Neural cell (in vitro differentiated cells): Measurements from ENCODE around the gene CDC42EP5. TPM values are rescaled to one million over a fixed set of nuclear protein-coding genes. Genes with fewer than 3 reads are reported as not detected.

Source experiments
- H2AFZ ChIP-seq: fragments of 200-600, 300-800 bp; sonication (generic), shearing (Covaris generic); 2 replicates; pipeline ENCODE4 v1.6.0; 2014; ENCODE audit warnings: low read depth, mild to moderate bottlenecking, antibody characterized with exemption, low read length, moderate library complexity
- H3F3A ChIP-seq: fragments of 200-600 bp; shearing (Covaris generic); 2 replicates; pipeline ENCODE4 v1.6.1; 2016; ENCODE audit warnings: mild to moderate bottlenecking, moderate library complexity, mixed read lengths, antibody characterized with exemption, low read length; ENCODE audit not compliant: insufficient read depth, poor library complexity, severe bottlenecking
- H3K27ac ChIP-seq: fragments of 200-600, 300-800 bp; sonication (generic), shearing (Covaris generic); 2 replicates; pipeline ENCODE4 v1.5.1; 2014; ENCODE audit warnings: mild to moderate bottlenecking, low read length, moderate library complexity
- H3K27me3 ChIP-seq: fragments of 300-800, 200-600 bp; sonication (generic), shearing (Covaris generic); 2 replicates; pipeline ENCODE4 v1.6.0; 2014; ENCODE audit warnings: mild to moderate bottlenecking, low read depth, low read length, moderate library complexity; ENCODE audit not compliant: insufficient read depth
- H3K36me3 ChIP-seq: fragments of 300-800, 200-600 bp; sonication (generic), shearing (Covaris generic); 2 replicates; pipeline ENCODE4 v1.5.1; 2014; ENCODE audit warnings: mild to moderate bottlenecking, antibody characterized with exemption, low read length, moderate library complexity; ENCODE audit not compliant: insufficient read depth
- H3K4me2 ChIP-seq: fragments of 300-800, 200-600 bp; sonication (generic), shearing (Covaris generic); 2 replicates; pipeline ENCODE4 v1.6.0; 2014; ENCODE audit warnings: mild to moderate bottlenecking, low read length
- H3K4me3 ChIP-seq: fragments of 300-800, 200-600 bp; sonication (generic), shearing (Covaris generic); 2 replicates; pipeline ENCODE4 v1.5.1; 2014; ENCODE audit warnings: mild to moderate bottlenecking, low read length, moderate library complexity
- H3K79me2 ChIP-seq: fragments of 200-600 bp; shearing (Covaris generic); replicated peaks from 2 replicates; pipeline ENCODE4 v1.6.0; 2014; ENCODE audit warnings: mild to moderate bottlenecking, low read length, moderate library complexity; ENCODE audit not compliant: insufficient read depth
- H3K9ac ChIP-seq: fragments of 300-800, 200-600 bp; sonication (generic), shearing (Covaris generic); 2 replicates; pipeline ENCODE4 v1.6.1; 2016; ENCODE audit warnings: mild to moderate bottlenecking, low read length, mixed read lengths
- H3K9me2 ChIP-seq: fragments of 200-600 bp; shearing (Covaris generic); 2 replicates; pipeline ENCODE4 v1.6.1; 2016; ENCODE audit warnings: mild to moderate bottlenecking, low read length, mixed read lengths; ENCODE audit not compliant: insufficient read depth
- H3K9me3 ChIP-seq: fragments of 200-600, 300-800 bp; sonication (generic), shearing (Covaris generic); 2 replicates; pipeline ENCODE4 v1.6.1; 2016; ENCODE audit warnings: mild to moderate bottlenecking, mixed run types, low read length, moderate library complexity, mixed read lengths
- H4K20me1 ChIP-seq: fragments of 200-600 bp; shearing (Covaris generic); 2 replicates; pipeline ENCODE4 v1.6.1; 2016; ENCODE audit warnings: mild to moderate bottlenecking, mixed run types; ENCODE audit not compliant: insufficient read depth
- CTCF ChIP-seq: fragments of 450-650 bp; IDR thresholded peaks from 2 replicates; pipeline ENCODE4 v1.5.1; 2014; ENCODE audit warnings: antibody characterized with exemption, mild to moderate bottlenecking, moderate library complexity; ENCODE audit not compliant: poor library complexity, severe bottlenecking
- EP300 ChIP-seq: fragments of 450-650 bp; conservative IDR thresholded peaks from 2 replicates; pipeline ENCODE4 v1.6.1; 2014; ENCODE audit warnings: antibody characterized with exemption, mild to moderate bottlenecking, moderate library complexity; ENCODE audit not compliant: poor library complexity, severe bottlenecking
- EZH2 ChIP-seq: fragments of 200-600, 300-800 bp; shearing (Covaris generic), sonication (generic); IDR thresholded peaks from 2 replicates; pipeline ENCODE4 v1.6.1; 2014; ENCODE audit warnings: antibody characterized with exemption, low read length, borderline replicate concordance, mild to moderate bottlenecking; ENCODE audit not compliant: insufficient read depth, poor library complexity, severe bottlenecking
- MXI1 ChIP-seq: fragments of 450-650 bp; conservative IDR thresholded peaks from 2 replicates; pipeline ENCODE4 v1.6.1; 2014; ENCODE audit warnings: antibody characterized with exemption, mild to moderate bottlenecking; ENCODE audit not compliant: poor library complexity, severe bottlenecking
- POLR2AphosphoS5 ChIP-seq: IDR thresholded peaks from 2 replicates; pipeline ENCODE4 v1.6.1; 2012
- RAD21 ChIP-seq: fragments of 450-650 bp; conservative IDR thresholded peaks from 2 replicates; pipeline ENCODE4 v1.6.1; 2014; ENCODE audit warnings: antibody characterized with exemption, mild to moderate bottlenecking, moderate library complexity
- SMC3 ChIP-seq: fragments of 450-650 bp; conservative IDR thresholded peaks from 2 replicates; pipeline ENCODE4 v1.6.1; 2014; ENCODE audit warnings: antibody characterized with exemption, mild to moderate bottlenecking, moderate library complexity; ENCODE audit not compliant: poor library complexity
- TAF1 ChIP-seq: IDR thresholded peaks from 2 replicates; pipeline ENCODE4 v1.6.1; 2012; ENCODE audit warnings: low read depth
- polyA plus RNA-seq: library from polyadenylated mRNA; depleted of rRNA; stranded (reverse); fragments of >200 nt; gene quantifications from 2 replicates; pipeline ENCODE4 v1.2.3, GENCODE V29; 2014
- TF ChIP-seq, protein P1 (sequence below): IDR thresholded peaks from 2 replicates; pipeline ENCODE4 v1.6.1; 2012; ENCODE audit warnings: borderline replicate concordance

The CDC42EP5 gene
- polyA plus RNA-seq, 1 donor from 2014 or later: not detected

GRCh38 chr19:54482889-54483288, 9.8 kb upstream of the CDC42EP5 start:
- TF ChIP-seq EZH2 (no peak), CTCF (no peak), EP300 (no peak), TAF1 (no peak), SMC3 (no peak), RAD21 (no peak), POLR2AphosphoS5 (no peak), MXI1 (no peak)
- TF ChIP-seq, protein P1, sequence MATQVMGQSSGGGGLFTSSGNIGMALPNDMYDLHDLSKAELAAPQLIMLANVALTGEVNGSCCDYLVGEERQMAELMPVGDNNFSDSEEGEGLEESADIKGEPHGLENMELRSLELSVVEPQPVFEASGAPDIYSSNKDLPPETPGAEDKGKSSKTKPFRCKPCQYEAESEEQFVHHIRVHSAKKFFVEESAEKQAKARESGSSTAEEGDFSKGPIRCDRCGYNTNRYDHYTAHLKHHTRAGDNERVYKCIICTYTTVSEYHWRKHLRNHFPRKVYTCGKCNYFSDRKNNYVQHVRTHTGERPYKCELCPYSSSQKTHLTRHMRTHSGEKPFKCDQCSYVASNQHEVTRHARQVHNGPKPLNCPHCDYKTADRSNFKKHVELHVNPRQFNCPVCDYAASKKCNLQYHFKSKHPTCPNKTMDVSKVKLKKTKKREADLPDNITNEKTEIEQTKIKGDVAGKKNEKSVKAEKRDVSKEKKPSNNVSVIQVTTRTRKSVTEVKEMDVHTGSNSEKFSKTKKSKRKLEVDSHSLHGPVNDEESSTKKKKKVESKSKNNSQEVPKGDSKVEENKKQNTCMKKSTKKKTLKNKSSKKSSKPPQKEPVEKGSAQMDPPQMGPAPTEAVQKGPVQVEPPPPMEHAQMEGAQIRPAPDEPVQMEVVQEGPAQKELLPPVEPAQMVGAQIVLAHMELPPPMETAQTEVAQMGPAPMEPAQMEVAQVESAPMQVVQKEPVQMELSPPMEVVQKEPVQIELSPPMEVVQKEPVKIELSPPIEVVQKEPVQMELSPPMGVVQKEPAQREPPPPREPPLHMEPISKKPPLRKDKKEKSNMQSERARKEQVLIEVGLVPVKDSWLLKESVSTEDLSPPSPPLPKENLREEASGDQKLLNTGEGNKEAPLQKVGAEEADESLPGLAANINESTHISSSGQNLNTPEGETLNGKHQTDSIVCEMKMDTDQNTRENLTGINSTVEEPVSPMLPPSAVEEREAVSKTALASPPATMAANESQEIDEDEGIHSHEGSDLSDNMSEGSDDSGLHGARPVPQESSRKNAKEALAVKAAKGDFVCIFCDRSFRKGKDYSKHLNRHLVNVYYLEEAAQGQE: no peak
- Histone ChIP-seq H3K27me3 (no peaks in the 10 kb centered on the region), H2AFZ (no peak overlapping the region), H4K20me1 (no peaks in the 10 kb centered on the region), H3F3A (no peaks in the 10 kb centered on the region), H3K4me3 (no peak overlapping the region), H3K27ac (no peak overlapping the region), H3K9me3 (no peaks in the 10 kb centered on the region), H3K4me2 (no peak overlapping the region), H3K79me2 (no peaks in the 10 kb centered on the region), H3K36me3 (no peaks in the 10 kb centered on the region), H3K9me2 (no peaks in the 10 kb centered on the region), H3K9ac (no peak overlapping the region)

DNA sequence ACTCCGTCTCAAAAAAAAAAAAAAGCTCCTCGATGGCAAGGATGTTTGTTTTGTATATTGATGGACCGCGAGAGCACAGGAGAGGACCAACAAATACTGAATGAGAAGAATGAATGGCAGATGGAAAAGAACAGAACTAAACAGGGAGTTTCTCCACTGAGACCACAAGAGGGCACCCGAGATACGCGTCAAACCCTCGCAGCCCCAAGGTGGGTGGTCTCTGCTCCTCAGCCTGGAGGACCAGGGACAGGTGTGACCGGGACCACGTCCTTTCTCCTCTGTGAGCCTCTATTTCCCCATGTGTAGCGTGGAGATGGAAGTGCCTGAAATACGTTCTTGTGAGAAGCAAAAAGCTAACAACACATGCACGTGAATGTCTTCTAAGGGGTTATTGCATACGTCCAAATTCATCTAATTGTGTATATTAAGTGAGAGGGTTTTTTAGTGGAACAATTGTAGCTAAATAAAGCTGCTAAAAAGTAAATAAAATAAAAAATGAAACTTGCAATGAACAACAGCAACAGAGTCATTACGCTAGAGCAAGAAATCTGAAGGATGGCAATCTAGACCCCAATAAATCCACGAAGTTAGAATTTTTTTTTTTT, 8.3 kb upstream of the CDC42EP5 start:
- Histone ChIP-seq H3K9me2 (no peaks in the 10 kb centered on the region), H3K79me2 (no peaks in the 10 kb centered on the region), H2AFZ (no peak overlapping the region), H4K20me1 (no peaks in the 10 kb centered on the region), H3K27me3 (no peaks in the 10 kb centered on the region), H3K4me3 (peak overlapping the region; percentile 33), H3F3A (no peaks in the 10 kb centered on the region), H3K4me2 (no peak overlapping the region), H3K27ac (no peak overlapping the region), H3K9ac (no peak overlapping the region), H3K9me3 (no peaks in the 10 kb centered on the region), H3K36me3 (no peaks in the 10 kb centered on the region)
- TF ChIP-seq, protein P1: no peak
- peak; percentile 68 for TF ChIP-seq RAD21
- no peak for TF ChIP-seq EZH2
- TF ChIP-seq EP300: no peak
- TF ChIP-seq TAF1: no peak
- TF ChIP-seq SMC3: peak; percentile 66
- peak; percentile 78 for TF ChIP-seq CTCF
- TF ChIP-seq POLR2AphosphoS5: no peak
- TF ChIP-seq MXI1: no peak
